Activated naive CD4-positive, alpha-beta T cell treated with anti-CD3 and anti-CD28 coated beads, Interleukin-2, amount 50 U/mL, for 72 hours (primary cell): Measurements from ENCODE around the gene SLC6A19. TPM values are rescaled to one million over a fixed set of nuclear protein-coding genes. Genes with fewer than 3 reads are reported as not detected.
"Not testable (repeated sequence)": the region's sequence is repeated elsewhere in the genome, so short reads cannot be mapped to it uniquely, and the experiment has no call there.

ENCODE experiments used
- ATAC-seq, 2 donors: fragments of 150-1000 bp; cut with Tn5 transposase; 2 replicates each; pipeline ENCODE4 v1.10.0; 2021; ENCODE audit warnings: mild to moderate bottlenecking in 2 of 2, moderate library complexity in 2 of 2
- DNase-seq, 2 donors: peaks; one replicate each; pipeline ENCODE4 v3.0.0; 2021 to 2022; ENCODE audit warnings: low spot score in 2 of 2
- H3K27ac Mint-ChIP-seq, 2 donors: one replicate each; pipeline ENCODE4 v1.8.0; 2022; ENCODE audit warnings: mild to moderate bottlenecking in 2 of 2, mixed read lengths in 2 of 2
- H3K36me3 Mint-ChIP-seq, 2 donors: one replicate each; pipeline ENCODE4 v1.8.0; 2022; ENCODE audit warnings: mixed read lengths in 2 of 2
- H3K9me3 Mint-ChIP-seq, 2 donors: one replicate each; pipeline ENCODE4 v1.8.0; 2022; ENCODE audit warnings: mixed read lengths in 2 of 2
- total RNA-seq, 2 donors: library from RNA; stranded (reverse); gene quantifications; one replicate each; pipeline ENCODE4 v1.2.3, GENCODE V29; 2022

SLC6A19 gene
- total RNA-seq, 2 donors from 2014 or later: not detected

DNA sequence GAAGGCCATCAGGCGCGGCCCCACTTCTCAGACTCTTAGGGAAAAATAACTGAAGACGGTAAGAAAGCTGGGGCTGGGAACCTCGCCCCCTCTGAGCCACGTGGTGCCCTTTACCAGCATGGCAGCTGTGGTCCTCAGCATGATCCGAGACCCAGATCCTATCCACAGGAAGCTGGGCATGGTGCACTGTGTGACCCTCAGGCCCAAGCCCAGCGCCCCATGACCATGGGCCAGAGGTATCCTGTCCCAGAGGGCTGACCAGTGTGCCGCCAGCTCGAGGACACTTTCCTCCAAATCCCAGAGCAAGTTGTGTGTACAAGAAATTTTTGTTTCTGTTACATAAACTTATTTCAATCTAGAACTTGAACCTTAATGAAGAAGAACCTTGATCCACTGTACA lies 65.4 kb downstream of the SLC6A19 start:
- ATAC-seq (no peak), DNase-seq (no peak)
- Mint-ChIP-seq H3K27ac (no peak overlapping the region), H3K9me3 (peaks cover 0 to 4% of the 10 kb centered on the region in 2 donors), H3K36me3 (peaks cover 7 to 12% of the 10 kb centered on the region in 2 donors)

DNA sequence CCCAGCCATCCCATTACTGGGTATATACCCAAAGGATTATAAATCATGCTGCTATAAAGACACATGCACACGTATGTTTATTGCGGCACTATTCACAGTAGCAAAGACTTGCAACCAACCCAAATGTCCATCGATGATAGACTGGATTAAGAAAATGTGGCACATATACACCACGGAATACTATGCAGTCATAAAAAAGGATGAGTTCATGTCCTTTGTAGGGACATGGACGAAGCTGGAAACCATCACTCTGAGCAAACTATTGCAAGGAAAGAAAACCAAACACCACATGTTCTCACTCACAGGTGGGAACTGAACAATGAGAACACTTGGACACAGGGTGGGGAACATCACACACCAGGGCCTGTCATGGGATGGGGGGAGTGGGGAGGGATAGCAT lies 66.1 kb downstream of the SLC6A19 start:
- not testable (repeated sequence) for ATAC-seq, DNase-seq, H3K9me3 Mint-ChIP-seq, H3K36me3 Mint-ChIP-seq, H3K27ac Mint-ChIP-seq

DNA sequence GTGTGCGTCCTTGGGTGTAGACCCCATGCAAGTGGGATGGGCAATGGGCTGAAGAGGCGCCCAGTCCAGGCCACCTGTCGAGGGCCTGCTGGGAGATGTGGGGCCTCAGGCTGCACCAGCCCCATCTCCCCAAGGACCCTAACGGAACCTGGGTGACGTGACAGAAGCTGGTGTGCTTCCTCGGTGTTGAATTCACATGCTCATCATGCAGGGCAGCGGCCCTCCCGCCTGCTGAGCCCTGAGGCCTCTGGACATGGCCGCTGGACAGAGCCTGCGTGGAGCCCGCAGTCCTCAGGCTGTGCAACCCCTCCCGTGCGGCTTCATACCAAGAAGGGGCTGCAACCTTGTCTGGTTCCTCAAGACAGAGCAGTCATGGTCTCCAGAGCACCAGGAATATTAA lies 66.7 kb downstream of the SLC6A19 start:
- Mint-ChIP-seq H3K27ac (no peak overlapping the region), H3K36me3 (peaks cover 0 to 5% of the 10 kb centered on the region in 2 donors), H3K9me3 (no peaks in the 10 kb centered on the region)
- DNase-seq (no peak), ATAC-seq (no peak)

DNA sequence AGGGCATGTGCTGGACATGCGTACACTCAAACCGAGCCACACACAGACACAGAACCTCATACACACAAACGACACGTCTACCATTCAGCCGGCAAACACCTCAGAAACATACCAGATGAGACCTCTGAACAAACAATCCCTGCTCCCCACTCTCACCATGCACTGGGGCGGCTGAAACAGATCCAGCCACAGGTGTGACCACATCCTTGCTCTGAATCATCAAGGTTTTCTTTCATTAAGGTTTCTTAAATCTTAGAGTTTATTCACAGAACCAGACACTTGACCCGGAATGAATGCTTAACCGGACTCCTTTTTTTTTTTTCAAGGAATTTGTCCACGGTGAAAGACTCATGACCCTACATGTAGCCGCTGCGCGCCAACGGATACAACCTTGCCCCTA lies 67.3 kb downstream of the SLC6A19 start:
- no peaks in the 10 kb centered on the region for H3K9me3 Mint-ChIP-seq
- DNase-seq (peak in 1 of 2 donors; percentile 44), ATAC-seq (peak; percentile 97 to 99)
- peaks cover 0 to 5% of the 10 kb centered on the region in 2 donors for H3K36me3 Mint-ChIP-seq
- peak overlapping the region in 1 of 2 donors; percentile 16 for H3K27ac Mint-ChIP-seq

DNA sequence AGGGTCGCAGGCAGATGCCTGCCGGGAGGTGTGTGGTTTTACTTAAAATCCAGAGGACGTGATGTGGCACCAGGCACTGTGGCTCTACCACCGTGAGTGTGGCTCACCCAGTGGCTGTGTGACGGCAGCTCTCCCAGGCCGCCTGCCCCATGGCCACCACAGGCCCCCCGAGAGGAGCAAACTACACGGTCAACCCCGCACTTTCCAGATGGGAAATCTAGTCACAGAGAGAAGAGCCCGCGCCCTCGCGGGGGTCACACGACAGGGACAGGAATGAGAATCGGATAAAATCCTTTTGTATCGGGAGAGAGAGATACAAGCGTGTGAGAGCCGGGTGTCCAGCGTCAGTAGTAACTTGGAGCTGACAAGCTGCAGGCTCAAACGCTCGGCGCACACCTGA lies 69.0 kb downstream of the SLC6A19 start:
- Mint-ChIP-seq H3K36me3 (peaks cover 0 to 4% of the 10 kb centered on the region in 2 donors), H3K27ac (peak overlapping the region in 1 of 2 donors; percentile 16), H3K9me3 (no peaks in the 10 kb centered on the region)
- DNase-seq (no peak), ATAC-seq (no peak)

DNA sequence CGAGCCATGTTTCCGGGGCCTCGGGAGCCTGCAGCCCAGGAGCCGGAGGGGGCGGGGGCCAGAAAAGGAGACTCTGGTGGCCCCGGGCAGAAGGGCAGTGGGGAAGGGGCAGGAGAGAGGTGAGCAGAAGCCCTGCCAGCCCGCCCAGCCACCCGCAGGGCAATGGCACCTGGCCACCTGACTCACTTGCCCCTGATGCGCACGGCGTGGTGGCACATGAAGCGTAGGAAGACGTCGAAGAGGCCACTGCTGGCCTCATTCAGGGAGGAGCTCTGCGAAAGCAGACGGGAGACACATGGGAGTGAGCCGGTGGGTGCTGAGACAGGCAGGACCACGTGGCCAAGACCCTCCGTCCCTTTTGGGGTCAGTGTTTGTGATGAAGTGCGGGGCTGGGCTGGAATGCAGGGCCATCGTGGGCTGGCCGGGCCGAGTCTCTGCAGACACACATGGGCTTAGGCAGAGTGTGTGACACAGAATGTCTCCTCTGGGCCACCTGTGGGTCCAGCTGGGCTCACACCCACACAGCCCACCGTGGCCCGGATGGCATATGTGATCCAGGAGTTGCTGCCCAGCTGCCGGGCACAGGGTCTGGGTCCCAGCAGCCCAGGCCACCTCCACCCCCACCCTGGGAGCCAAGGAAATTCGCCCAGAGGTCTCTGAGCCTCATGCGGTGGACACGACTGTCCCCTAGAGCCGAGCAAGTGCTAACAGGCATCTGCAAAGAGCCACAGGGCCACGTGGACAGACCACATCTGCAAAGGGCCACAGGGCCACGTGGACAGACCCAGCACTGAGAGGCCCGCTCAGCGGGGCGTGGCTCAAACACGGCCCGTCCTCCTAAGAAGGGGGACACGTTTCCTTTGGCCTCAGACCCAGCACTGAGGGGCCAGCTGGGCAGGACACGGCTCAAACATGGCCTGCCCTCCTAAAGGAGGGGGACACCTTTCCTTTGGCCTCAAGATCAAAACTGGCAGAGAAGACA lies 69.8 kb downstream of the SLC6A19 start:
- Mint-ChIP-seq H3K36me3 (peaks cover 0 to 4% of the 10 kb centered on the region in 2 donors), H3K9me3 (no peaks in the 10 kb centered on the region), H3K27ac (no peak overlapping the region)
- DNase-seq (no peak), ATAC-seq (no peak)

DNA sequence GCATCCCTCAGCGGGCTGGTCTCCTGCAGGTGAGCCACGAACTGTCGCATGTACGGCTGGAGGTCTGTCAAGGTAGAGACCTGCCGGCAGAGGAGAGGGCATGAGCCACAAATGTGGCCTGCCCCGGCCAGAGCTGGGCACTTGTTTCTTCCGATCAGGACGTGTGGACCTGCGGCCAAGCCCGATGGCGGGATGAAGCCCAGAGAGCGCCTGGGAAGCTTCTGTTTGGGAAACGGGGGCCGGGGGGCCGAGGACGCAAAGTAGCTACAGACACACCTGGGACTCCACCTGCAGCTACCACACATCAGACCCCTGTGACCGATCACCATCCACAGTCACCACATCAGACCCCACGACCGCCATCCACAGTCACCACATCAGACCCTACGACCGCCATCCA lies 70.8 kb downstream of the SLC6A19 start:
- DNase-seq (no peak), ATAC-seq (no peak)
- no peaks in the 10 kb centered on the region for H3K9me3 Mint-ChIP-seq

DNA sequence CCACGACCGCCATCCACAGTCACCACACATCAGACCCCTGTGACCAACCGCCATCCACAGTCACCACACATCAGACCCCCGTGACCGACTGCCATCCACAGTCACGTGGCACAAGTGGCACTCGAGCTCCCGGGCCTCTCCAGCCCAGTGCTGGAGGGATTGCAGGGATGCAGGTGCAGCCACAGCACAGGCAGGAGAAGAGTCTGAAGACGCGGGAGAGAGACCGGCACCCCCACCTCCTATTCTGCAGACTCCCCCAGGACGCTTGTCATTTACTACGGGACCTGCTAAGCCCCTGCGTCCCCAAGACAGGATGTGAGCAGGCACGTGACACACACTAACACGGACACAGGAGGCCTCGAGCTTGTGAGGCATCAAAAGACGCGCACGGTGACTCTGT lies 72.3 kb downstream of the SLC6A19 start:
- Mint-ChIP-seq H3K9me3 (no peaks in the 10 kb centered on the region), H3K27ac (no peak overlapping the region), H3K36me3 (peaks cover 0 to 13% of the 10 kb centered on the region in 2 donors)
- no peak for ATAC-seq
- no peak for DNase-seq

More for the DNA sequence above, 70.8 kb downstream of the SLC6A19 start:
- H3K36me3 Mint-ChIP-seq: peaks cover 0 to 4% of the 10 kb centered on the region in 2 donors
- no peak overlapping the region for H3K27ac Mint-ChIP-seq

DNA sequence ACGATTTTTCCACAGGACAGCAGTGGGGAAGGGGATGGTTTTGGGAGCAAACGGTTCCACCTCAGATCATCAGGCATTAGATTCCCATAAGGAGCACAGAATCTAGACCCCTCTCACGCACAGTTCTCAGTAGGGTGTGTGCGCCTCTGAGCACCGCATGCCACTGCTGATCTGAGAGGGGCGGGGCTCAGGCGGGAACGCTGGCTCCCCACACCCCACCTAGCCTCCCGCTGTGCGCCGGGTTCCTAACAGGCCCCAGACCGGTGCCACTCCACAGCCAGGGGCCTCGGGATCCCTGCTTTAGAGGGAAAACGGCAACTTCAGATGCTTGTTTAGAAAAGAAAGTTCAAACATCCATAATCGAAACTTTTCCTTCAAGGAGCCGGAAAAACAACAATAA lies 73.1 kb downstream of the SLC6A19 start:
- DNase-seq (no peak), ATAC-seq (no peak)
- Mint-ChIP-seq H3K27ac (no peak overlapping the region), H3K36me3 (peaks cover 0 to 15% of the 10 kb centered on the region in 2 donors), H3K9me3 (no peaks in the 10 kb centered on the region)

Other genes with a start within 250 kb of the SLC6A19 start
- 10 to 100 TPM in 1 of 2 donors, 1 to 10 TPM in 1; 1.8 to 14.6 TPM for gene NKD2, start 192.8 kb upstream of the SLC6A19 start, total RNA-seq
- 10 to 100 TPM; 19.5 to 74.7 TPM for gene SLC12A7, start 89.5 kb upstream of the SLC6A19 start, total RNA-seq
- not detected for gene SLC6A18, start 23.8 kb downstream of the SLC6A19 start, total RNA-seq
- gene TERT, start 93.5 kb downstream of the SLC6A19 start, total RNA-seq: 10 to 100 TPM in 1 of 2 donors, 1 to 10 TPM in 1; 3.5 to 16.6 TPM
- 10 to 100 TPM; 44.8 to 67.9 TPM for gene CLPTM1L, start 143.5 kb downstream of the SLC6A19 start, total RNA-seq
- not detected for gene SLC6A3, start 243.8 kb downstream of the SLC6A19 start, total RNA-seq